HG03565 (cell line): ENCODE data around the gene ACTR1B.
"Not testable (repeated sequence)": the region's sequence is repeated elsewhere in the genome, so short reads cannot be mapped to it uniquely, and the experiment has no call there.

Experiments used
- ATAC-seq: cut with Tn5 transposase; IDR thresholded peaks from one replicate; pipeline ENCODE4 v1.9.1; 2021; ENCODE audit warnings: mild to moderate bottlenecking, moderate library complexity; ENCODE audit not compliant: unreplicated experiment

Gene ACTR1B

DNA sequence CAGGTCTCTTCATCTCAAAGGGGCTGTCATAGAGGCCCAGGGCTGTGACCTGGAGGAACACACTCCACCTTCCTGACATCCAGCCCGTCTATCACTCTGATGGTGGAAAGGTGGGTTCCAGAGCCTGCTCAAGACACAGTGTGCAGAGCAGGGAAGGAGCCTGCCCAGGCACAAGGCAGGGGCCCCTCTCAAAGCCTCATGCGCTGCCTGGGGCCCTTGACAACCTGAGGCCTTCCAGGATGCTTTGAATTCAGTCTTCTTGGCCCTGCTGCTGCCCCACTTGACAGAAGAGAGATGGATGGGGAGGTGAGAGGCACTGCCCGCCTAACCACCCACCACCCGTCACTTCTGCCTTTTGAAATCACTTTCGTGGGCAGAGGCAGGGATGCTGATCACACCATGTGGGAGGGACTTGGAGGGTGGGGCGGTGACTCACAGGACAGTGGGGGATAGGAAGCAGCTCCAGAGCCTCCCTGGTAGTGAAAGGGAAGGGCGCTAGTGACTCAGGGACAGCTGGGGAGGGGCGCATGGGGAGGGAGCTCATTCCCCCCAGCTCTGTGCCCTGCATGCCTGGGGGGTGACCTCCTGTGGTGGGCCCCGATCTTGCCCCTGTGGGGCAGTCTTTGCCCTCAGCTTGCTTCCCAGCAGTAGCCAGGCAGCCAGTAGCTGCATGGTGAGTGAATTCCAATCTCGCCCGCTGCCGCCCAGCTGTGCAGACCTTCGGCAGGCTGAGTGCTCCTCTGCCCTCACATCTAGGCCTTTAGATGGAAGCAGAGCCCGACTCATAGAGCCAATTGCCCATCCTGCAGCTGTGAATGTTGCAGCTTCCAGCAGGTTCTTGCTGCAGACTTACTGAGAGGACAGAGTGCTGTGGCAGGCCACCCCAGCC lies 44.7 kb downstream of the ACTR1B start:
- not testable (repeated sequence) for ATAC-seq

DNA sequence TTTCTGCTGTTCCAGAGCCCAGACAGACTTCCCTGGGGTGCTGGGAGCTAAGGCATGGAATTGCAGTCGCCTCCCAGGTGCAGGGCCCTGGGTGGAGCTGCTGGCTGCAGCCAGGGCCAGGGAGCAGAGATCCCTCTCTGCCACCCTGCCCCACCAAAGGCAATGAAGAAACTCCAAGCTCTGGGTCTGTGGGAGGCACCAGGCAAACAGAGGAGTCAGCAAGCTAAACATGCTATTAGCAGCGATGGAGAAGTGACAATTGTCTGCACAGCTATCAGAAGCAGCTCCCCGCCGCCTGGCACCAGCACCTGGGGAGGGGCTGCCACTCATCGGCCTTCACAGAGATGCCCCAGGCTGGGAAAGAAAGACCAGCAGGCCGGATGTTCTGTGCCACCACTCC lies 45.9 kb downstream of the ACTR1B start:
- no peak for ATAC-seq

DNA sequence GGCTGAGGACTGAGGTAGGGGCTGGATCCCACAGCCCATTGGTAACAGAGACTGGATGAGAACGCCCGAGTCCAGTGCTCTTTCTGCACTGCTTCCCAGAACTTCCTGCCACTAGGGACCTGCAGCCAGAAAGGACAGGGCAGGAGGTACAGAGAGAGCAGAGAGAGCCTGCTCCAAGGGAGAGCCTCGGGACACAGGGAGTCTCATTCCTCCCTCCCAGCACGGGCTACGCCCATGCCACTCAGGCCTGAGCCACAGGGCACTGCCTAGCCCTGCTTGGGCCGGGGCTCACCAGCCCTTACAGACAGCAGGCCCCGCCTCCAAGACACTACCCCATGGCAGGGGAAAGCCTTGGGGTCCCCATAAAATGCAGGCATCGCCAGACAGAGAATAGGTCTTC lies 48.1 kb downstream of the ACTR1B start:
- ATAC-seq: not testable (repeated sequence)

DNA sequence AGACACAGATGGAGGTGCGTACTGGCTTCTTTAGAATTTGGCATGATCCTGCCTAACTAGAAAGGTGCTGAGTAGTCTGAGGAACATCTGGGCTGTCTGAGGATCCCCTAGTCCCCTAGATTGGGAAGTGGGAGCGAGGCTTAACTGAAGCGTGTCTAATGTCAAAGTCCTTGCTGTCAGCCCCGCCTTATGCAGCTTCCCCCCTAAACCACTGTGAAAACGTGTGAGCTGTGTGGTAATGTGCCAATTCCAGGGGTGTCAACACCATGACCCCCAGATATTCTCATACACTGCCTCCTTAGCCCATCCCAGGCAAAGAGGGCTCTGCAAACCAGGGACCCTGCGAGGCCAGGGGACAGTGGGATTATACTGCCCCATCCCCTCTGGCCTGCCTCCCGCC lies 51.9 kb downstream of the ACTR1B start:
- not testable (repeated sequence) for ATAC-seq

DNA sequence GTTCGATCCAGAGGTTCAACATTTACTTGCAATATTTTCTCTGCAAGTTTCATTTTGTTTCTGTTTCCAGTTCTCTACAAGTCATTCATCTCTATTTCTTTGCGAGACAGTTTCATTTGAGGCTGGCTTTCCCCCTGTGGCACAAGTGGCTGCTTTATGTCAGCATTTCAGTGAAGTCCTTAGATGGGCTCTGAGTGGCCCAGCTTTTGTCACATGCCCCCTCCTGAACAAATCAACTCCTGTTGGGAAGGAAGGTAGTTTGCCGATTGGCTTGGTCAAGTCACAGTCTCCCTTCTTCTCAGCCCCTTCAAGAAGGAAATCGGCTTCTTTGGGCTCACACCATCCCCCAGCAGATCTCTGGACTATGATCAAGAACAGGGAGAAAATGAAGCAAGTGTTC lies 55.1 kb downstream of the ACTR1B start:
- ATAC-seq: not testable (repeated sequence)
